ENCODE results near the gene NOC4L. TPM values are rescaled to one million over a fixed set of nuclear protein-coding genes. Genes with fewer than 3 reads are reported as not detected.

Gene NOC4L
- total RNA-seq, 2 donors from 2014 or later = 10.9 to 18.1 TPM

- DNase-seq = no peak
- 42 to 63% methylated on average over 16 of the region's 16 CpGs for WGBS, 2 donors
- no peak overlapping the region for H3K4me3 ChIP-seq
- H3K27me3 ChIP-seq = no peaks in the 10 kb centered on the region
- ATAC-seq = no peak
- H3K36me3 ChIP-seq (replicated peaks in 1 of 2; ENCODE audit: insufficient read depth in 1 of 2, low read depth in 2 of 2) = no peaks in the 10 kb centered on the region
- no peak for TF ChIP-seq POLR2A (IDR thresholded peaks at IDR 0.05)
- no peak for TF ChIP-seq CTCF (IDR thresholded peaks at IDR 0.05)
- peaks cover 17% of the 10 kb centered on the region for H3K4me1 ChIP-seq
- H3K9me3 ChIP-seq = no peaks in the 10 kb centered on the region
- intact Hi-C loops (cut with DNase I) = no loop called here
- no peak overlapping the region for H3K27ac ChIP-seq
Measured at GRCh38 chr12:132185705-132186104, 41.4 kb downstream of the NOC4L start.

GRCh38 chr12:132186208-132186856 is 42.1 kb downstream of the NOC4L start:
- no peak overlapping the region for H3K4me3 ChIP-seq
- H3K9me3 ChIP-seq = no peaks in the 10 kb centered on the region
- intact Hi-C loops (cut with DNase I) = no loop called here
- WGBS, 2 donors = 26 to 33% methylated on average over 23 to 24 of the region's 24 CpGs
- H3K4me1 ChIP-seq = peaks cover 17% of the 10 kb centered on the region
- H3K27ac ChIP-seq = no peak overlapping the region
- DNase-seq = no peak
- no peaks in the 10 kb centered on the region for H3K27me3 ChIP-seq
- no peak for ATAC-seq
- no peaks in the 10 kb centered on the region for H3K36me3 ChIP-seq (replicated peaks in 1 of 2; ENCODE audit: insufficient read depth in 1 of 2, low read depth in 2 of 2)
- TF ChIP-seq POLR2A (IDR thresholded peaks at IDR 0.05) (no peak), CTCF (IDR thresholded peaks at IDR 0.05) (no peak)

GRCh38 chr12:132186857-132187620 is 42.8 kb downstream of the NOC4L start:
- WGBS, 2 donors = 59 to 70% methylated on average over 18 to 30 of the region's 39 CpGs
- intact Hi-C loops (cut with DNase I) = no loop called here
- no peaks in the 10 kb centered on the region for H3K9me3 ChIP-seq
- TF ChIP-seq POLR2A (IDR thresholded peaks at IDR 0.05) (no peak), CTCF (IDR thresholded peaks at IDR 0.05) (no peak)
- H3K27ac ChIP-seq = no peak overlapping the region
- no peaks in the 10 kb centered on the region for H3K27me3 ChIP-seq
- no peak for DNase-seq
- peaks cover 17% of the 10 kb centered on the region for H3K4me1 ChIP-seq
- no peak overlapping the region for H3K4me3 ChIP-seq
- ATAC-seq = no peak
- H3K36me3 ChIP-seq (replicated peaks in 1 of 2; ENCODE audit: insufficient read depth in 1 of 2, low read depth in 2 of 2) = no peaks in the 10 kb centered on the region

GRCh38 chr12:132187646-132188450 is 43.6 kb downstream of the NOC4L start:
- 86 to 90% methylated on average over 17 to 33 of the region's 35 CpGs for WGBS, 2 donors
- intact Hi-C loops (cut with DNase I) = no loop called here

More at GRCh38 chr12:132187646-132188450, 43.6 kb downstream of the NOC4L start:
- DNase-seq (no peak), ATAC-seq (no peak)
- Histone ChIP-seq H3K27ac (no peak overlapping the region), H3K9me3 (no peaks in the 10 kb centered on the region), H3K4me3 (no peak overlapping the region), H3K36me3 (replicated peaks in 1 of 2; ENCODE audit: insufficient read depth in 1 of 2, low read depth in 2 of 2) (no peaks in the 10 kb centered on the region), H3K4me1 (peaks cover 17% of the 10 kb centered on the region), H3K27me3 (no peaks in the 10 kb centered on the region)
- TF ChIP-seq CTCF (IDR thresholded peaks at IDR 0.05) (no peak), POLR2A (IDR thresholded peaks at IDR 0.05) (no peak)

All from body of pancreas (tissue), 4 donors.